Activated CD8-positive, alpha-beta T cell treated with anti-CD3 and anti-CD28 coated beads for 36 hours (primary cell): ENCODE results near the gene RHEBL1. TPM values are rescaled to one million over a fixed set of nuclear protein-coding genes. Genes with fewer than 3 reads are reported as not detected.

Experiments
- ATAC-seq: fragments of 200-7000 bp; cut with Tn5 transposase; one replicate; pipeline ENCODE4 v1.10.0; 2021; ENCODE audit warnings: mild to moderate bottlenecking, moderate library complexity
- CTCF ChIA-PET: fragments of 350-600 bp; sonication (Branson Sonifier 250); formaldehyde crosslinking; loops from one replicate; lab custom pipeline; 2021; ENCODE audit warnings: antibody characterized with exemption; lab: Charles Lee
- POLR2A ChIA-PET: fragments of 350-600 bp; sonication (Branson Sonifier 250); formaldehyde crosslinking; loops from one replicate; lab custom pipeline; 2021; ENCODE audit warnings: antibody characterized with exemption; lab: Charles Lee
- DNase-seq: peaks from one replicate; pipeline ENCODE4 v3.0.0-alpha.2; 2020
- H3K27ac Mint-ChIP-seq: one replicate; pipeline ENCODE4 v1.8.0; 2021; ENCODE audit warnings: mild to moderate bottlenecking, mixed read lengths
- H3K27me3 Mint-ChIP-seq: one replicate; pipeline ENCODE4 v1.8.0; 2021; ENCODE audit warnings: mixed read lengths
- H3K36me3 Mint-ChIP-seq: one replicate; pipeline ENCODE4 v1.8.0; 2021; ENCODE audit warnings: low read depth, mixed read lengths
- H3K4me1 Mint-ChIP-seq: one replicate; pipeline ENCODE4 v1.8.0; 2021; ENCODE audit warnings: low read depth, mixed read lengths
- H3K4me3 Mint-ChIP-seq: one replicate; pipeline ENCODE4 v1.8.0; 2021; ENCODE audit warnings: mild to moderate bottlenecking, moderate library complexity, mixed read lengths
- H3K9me3 Mint-ChIP-seq: one replicate; pipeline ENCODE4 v1.8.0; 2021; ENCODE audit warnings: mixed read lengths
- CTCF ChIP-seq: fragments of 200-600 bp; IDR thresholded peaks from one replicate; pipeline ENCODE4 v1.8.0; 2022; ENCODE audit warnings: antibody characterized with exemption, mild to moderate bottlenecking
- intact Hi-C: fragments of 100-400 bp; cut with micrococcal nuclease; formaldehyde crosslinking; loops from one replicate; pipeline ENCODE4 v1.10.0; 2022
- total RNA-seq, 2 experiments: library from RNA; stranded (reverse); gene quantifications; one replicate each; pipeline ENCODE4 v1.2.3, GENCODE V29; 2021

The RHEBL1 gene
- total RNA-seq, 2 experiments from 2014 or later, result 18.5 to 19.8 TPM

GRCh38 chr12:49094160-49094974 is 24.6 kb upstream of the RHEBL1 start, which contains the start of gene DHH:
DHH (minus strand) TSS chr12:49094801; CDS start chr12:49094512, 289 bp downstream.
- Mint-ChIP-seq H3K27ac (no peak within 1 kb of the TSS), H3K4me1 (peaks cover 35% of the 10 kb centered on the region), H3K4me3 (no peak within 1 kb of the TSS), H3K27me3 (peaks cover 51% of the 10 kb centered on the region), H3K9me3 (no peaks in the 10 kb centered on the region), H3K36me3 (peaks cover 5% of the 10 kb centered on the region)
- CTCF ChIA-PET, result interaction anchor here (0.9 to 10.5 kb wide), 14 partner anchors 8 to 115 kb away, joined by 3 to 220 read pairs (median 7); partner anchors contain the start of gene RHEBL1
- ATAC-seq (no peak), DNase-seq (no peak)
- no peak for TF ChIP-seq CTCF
- POLR2A ChIA-PET, result interaction anchor here (0.6 to 4.6 kb wide), 9 partner anchors 11 to 129 kb away, joined by 3 to 34 read pairs (median 3); partner anchors contain the start of genes KMT2D, RHEBL1 and TUBA1B
- intact Hi-C loops, result loop anchor here (5.0 to 10.0 kb wide), 2 partner anchors 97 to 140 kb away; partner anchors contain the start of gene DDN

- peaks cover 5% of the 10 kb centered on the region for H3K36me3 Mint-ChIP-seq
- ChIA-PET CTCF (interaction anchor here (0.9 to 10.5 kb wide), 13 partner anchors 9 to 114 kb away, joined by 3 to 220 read pairs (median 7); partner anchors contain the start of gene RHEBL1), POLR2A (interaction anchor here (0.6 to 4.6 kb wide), 8 partner anchors 16 to 130 kb away, joined by 3 to 34 read pairs (median 3); partner anchors contain the start of genes KMT2D, RHEBL1 and TUBA1B)
- H3K27me3 Mint-ChIP-seq, result peaks cover 56% of the 10 kb centered on the region
- intact Hi-C loops, result loop anchor here (5.0 to 10.0 kb wide), 2 partner anchors 96 to 141 kb away; partner anchors contain the start of gene DDN
- ATAC-seq (no peak), DNase-seq (no peak)
- H3K4me3 Mint-ChIP-seq, result no peak overlapping the region
- H3K9me3 Mint-ChIP-seq, result no peaks in the 10 kb centered on the region
- no peak overlapping the region for H3K27ac Mint-ChIP-seq
- peaks cover 35% of the 10 kb centered on the region for H3K4me1 Mint-ChIP-seq
- no peak for TF ChIP-seq CTCF
Observed at GRCh38 chr12:49093792-49094159, 24.0 kb upstream of the RHEBL1 start.

- intact Hi-C loops, result loop anchor here (5.0 to 10.0 kb wide), 2 partner anchors 96 to 142 kb away; partner anchors contain the start of gene DDN
- POLR2A ChIA-PET, result interaction anchor here (0.8 to 4.6 kb wide), 7 partner anchors 10 to 94 kb away, joined by 3 to 34 read pairs (median 10); partner anchors contain the start of genes DDN, KMT2D and TUBA1B
Observed at GRCh38 chr12:49092816-49093406, 23.1 kb upstream of the RHEBL1 start.

More at GRCh38 chr12:49092816-49093406, 23.1 kb upstream of the RHEBL1 start:
- H3K36me3 Mint-ChIP-seq, result peaks cover 4% of the 10 kb centered on the region
- CTCF ChIA-PET, result interaction anchor here (0.5 to 10.5 kb wide), 20 partner anchors 8 to 255 kb away, joined by 3 to 220 read pairs (median 6); partner anchors contain the start of gene RHEBL1
- TF ChIP-seq CTCF, result no peak
- peaks cover 43% of the 10 kb centered on the region for H3K4me1 Mint-ChIP-seq
- no peak for ATAC-seq
- no peaks in the 10 kb centered on the region for H3K9me3 Mint-ChIP-seq
- no peak overlapping the region for H3K4me3 Mint-ChIP-seq
- peaks cover 61% of the 10 kb centered on the region for H3K27me3 Mint-ChIP-seq
- H3K27ac Mint-ChIP-seq, result no peak overlapping the region
- DNase-seq, result no peak
